ENCODE results near the gene SLC7A11. TPM values are rescaled to one million over a fixed set of nuclear protein-coding genes. Genes with fewer than 3 reads are reported as not detected.

The SLC7A11 gene
- 18.4 to 21.7 TPM (median 20.5 TPM) in 5 replicates for total RNA-seq (2022; extraction: Qiagen RNA extraction)

DNA sequence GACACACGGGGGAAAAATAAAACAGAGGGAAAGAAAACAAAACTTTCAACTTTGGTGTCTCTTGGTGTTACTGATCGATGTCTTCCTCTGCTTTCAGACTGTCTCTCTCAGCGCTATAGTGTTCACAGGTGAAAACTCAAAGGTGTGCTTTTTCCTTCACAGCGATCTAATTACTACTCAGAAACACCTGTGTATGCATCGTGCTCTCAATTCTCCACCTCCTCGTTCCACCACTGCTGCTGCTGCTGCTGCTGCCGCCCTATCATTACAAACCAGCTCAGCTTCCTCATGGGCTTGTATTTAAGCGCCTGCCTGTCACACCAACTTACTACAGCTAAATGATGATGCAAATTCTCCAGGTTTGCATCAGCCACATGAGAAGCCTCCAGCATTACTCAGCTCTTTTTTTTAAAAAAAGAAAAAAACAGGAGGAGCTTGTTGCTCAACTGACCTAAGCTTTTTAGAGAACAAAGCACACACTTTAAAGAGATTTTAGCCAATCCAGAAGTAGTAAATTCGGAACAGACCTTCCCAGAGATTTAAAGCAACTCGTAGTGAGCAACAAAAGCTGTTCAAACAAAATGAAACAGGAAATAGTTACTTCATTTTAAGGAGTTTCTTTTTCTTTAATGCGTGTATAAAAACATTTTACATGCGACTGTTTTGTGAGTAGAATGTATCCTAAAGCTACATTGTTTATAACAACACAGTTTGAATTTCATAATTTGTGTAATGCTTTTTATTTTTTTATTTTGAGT, at the start of gene SLC7A11:
SLC7A11 (minus strand) TSS at position 274 of the 758 bp plus-strand sequence. CDS start 280 bp downstream, outside the sequence.

Data from A549 treated with Mapracorat at 1 μM for 4 hours (cell line).